MG63 (cell line): Measurements from ENCODE around the gene RNU1-3. TPM values are rescaled to one million over a fixed set of nuclear protein-coding genes. Genes with fewer than 3 reads are reported as not detected.
"Not testable (repeated sequence)": the region's sequence is repeated elsewhere in the genome, so short reads cannot be mapped to it uniquely, and the experiment has no call there.

Experiments used
- DNase-seq: peaks from one replicate; pipeline ENCODE4 v3.0.0-alpha.2; 2020
- H3K27me3 ChIP-seq: fragments of 250-450 bp; sonication (Bioruptor Pico); 2 replicates; pipeline ENCODE4 v1.5.1; 2020; ENCODE audit warnings: mild to moderate bottlenecking, moderate library complexity
- H3K36me3 ChIP-seq: fragments of 250-450 bp; sonication (Bioruptor Pico); 2 replicates; pipeline ENCODE4 v1.5.1; 2020; ENCODE audit warnings: mild to moderate bottlenecking, moderate library complexity
- H3K4me3 ChIP-seq: fragments of 250-450 bp; sonication (Bioruptor Pico); 2 replicates; pipeline ENCODE4 v1.5.1; 2020; ENCODE audit warnings: mild to moderate bottlenecking, moderate library complexity
- H3K9me3 ChIP-seq: fragments of 250-450 bp; sonication (Bioruptor Pico); 2 replicates; pipeline ENCODE4 v1.5.1; 2020; ENCODE audit warnings: mild to moderate bottlenecking, moderate library complexity
- total RNA-seq: library from RNA; depleted of rRNA; stranded (reverse); fragments of >200 nt; shearing (Covaris generic); gene quantifications from 2 replicates; pipeline ENCODE4 v1.2.3, GENCODE V29; 2014; ENCODE audit warnings: low replicate concordance

RNU1-3 gene
- total RNA-seq, 1 experiment from 2014 or later = not detected

DNA sequence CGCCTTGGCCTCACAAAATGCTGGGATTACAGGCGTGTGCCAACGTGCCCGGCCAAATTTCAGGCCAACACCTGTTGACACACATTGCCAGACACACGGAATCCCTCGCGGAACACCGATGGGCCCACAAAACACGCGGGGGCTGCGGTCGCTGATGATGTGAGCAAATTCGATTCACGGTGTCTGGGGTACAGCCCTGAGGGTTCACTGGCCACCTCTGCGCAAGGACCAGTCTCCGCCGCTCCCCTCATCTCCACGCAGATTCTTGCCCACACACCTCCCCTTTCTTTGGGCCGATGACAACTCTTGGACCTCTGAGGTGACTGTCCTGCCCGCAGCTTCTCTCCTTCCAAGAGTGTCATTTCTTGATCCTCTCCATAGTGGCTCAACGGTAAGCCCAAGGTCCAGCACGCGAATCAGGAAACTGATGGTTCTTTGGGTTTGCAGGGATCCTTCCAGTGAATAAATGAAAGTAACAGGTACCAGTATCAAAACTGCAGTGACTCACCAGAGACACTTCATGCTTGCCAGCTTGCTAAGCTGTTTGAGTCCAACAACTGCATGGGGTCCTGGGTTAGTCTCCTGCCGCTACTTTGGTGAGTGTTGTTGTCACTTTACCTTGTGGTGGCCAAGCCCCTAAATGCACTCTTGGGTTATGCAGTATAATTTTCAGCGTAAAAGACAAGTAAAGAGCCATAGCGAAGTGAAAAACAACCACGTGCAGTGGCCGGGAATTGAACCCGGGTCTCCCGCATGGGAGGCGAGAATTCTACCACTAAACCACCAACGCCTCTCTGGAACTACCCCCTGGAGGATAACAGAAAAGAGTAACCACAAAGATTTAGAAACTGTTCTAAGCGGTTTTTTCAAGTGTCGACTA lies 11.0 kb upstream of the RNU1-3 start:
- H3K36me3 ChIP-seq = no peaks in the 10 kb centered on the region
- no peaks in the 10 kb centered on the region for H3K27me3 ChIP-seq
- H3K9me3 ChIP-seq = no peaks in the 10 kb centered on the region
- H3K4me3 ChIP-seq = 0 out of 2 replicates have a peak overlapping the region, but pooled peaks have one; percentile 13
- peak; percentile 84 for DNase-seq

DNA sequence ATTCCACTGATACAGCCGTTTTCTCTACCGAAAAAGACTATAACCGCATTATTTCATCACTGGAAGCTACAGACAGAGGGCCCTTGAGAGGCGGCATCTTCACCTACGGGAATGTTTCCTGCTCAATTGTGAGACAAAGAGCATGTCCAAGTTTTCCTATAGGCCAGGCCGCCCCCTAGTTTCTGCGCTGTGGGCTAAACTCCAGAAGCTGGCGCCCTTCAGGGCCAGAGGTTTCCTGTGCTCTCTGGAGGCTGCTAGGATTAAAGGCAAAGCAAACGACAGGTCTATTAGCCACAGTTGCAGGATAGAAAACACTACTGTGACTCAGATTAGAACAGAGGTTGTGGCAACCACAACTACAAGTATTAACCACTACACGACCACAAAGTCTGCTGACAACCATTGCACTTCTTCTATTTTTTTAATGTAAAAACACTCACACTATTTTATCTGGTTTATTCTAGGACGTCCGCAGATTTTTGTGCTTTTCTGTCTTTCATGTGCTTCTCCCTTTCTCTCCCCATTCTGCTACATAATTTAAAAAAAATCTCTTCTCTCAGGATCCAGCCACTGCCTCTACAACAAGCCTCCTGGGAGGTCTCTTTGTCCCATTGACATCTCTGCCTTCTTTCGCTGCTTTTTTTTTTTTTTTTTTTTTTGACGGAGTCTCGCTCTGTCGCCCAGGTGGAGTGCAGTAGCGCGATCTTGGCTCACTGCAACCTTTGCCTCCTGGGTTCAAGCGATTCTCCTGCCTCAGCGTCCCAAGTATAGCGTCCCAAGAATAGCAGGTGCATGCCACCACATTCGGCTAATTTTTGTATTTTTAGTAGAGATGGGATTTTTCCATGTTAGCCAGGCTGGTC lies 10.1 kb upstream of the RNU1-3 start:
- DNase-seq = peak; percentile 11
- H3K27me3 ChIP-seq, H3K36me3 ChIP-seq, H3K9me3 ChIP-seq, H3K4me3 ChIP-seq: not testable (repeated sequence)

DNA sequence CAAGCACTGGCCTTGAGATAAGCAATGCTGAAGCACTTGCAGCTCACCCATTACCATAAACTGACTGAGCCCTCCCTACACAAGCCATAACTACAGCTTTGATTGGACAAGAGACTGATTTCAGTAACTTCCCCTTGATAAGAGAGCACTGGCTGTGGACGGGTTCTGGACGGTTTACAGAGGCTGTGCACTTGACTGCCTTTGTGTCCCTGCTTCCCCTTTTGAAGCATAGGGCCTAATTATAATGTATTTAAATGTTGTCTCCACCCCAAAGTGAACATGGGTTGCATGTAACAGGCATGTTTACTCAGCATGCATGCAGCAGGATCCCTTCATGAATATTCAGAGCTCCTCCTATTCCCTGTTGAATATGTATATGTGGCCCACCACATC lies 8.4 kb upstream of the RNU1-3 start:
- DNase-seq, H3K9me3 ChIP-seq, H3K27me3 ChIP-seq, H3K36me3 ChIP-seq, H3K4me3 ChIP-seq: not testable (repeated sequence)

DNA sequence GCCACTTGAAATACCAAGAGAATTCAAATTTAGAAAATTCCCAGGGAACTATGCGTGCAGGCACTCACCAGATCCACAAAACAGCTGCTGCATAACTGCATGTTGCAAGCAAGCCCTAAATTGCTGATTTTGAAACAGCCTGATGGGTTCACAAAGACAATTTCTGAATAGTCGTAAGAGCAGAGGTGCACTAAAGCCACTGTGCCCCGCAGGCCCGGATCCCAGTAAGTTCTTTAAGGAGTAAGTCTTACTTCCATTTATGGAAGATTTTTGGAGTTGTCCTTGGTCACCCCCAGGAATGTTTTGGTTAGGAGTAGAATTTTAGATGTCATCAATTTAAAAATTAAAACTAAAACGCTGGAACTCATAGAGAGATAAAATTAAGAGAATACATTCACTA lies 7.2 kb upstream of the RNU1-3 start:
- not testable (repeated sequence) for H3K4me3 ChIP-seq, H3K27me3 ChIP-seq, DNase-seq, H3K9me3 ChIP-seq, H3K36me3 ChIP-seq

DNA sequence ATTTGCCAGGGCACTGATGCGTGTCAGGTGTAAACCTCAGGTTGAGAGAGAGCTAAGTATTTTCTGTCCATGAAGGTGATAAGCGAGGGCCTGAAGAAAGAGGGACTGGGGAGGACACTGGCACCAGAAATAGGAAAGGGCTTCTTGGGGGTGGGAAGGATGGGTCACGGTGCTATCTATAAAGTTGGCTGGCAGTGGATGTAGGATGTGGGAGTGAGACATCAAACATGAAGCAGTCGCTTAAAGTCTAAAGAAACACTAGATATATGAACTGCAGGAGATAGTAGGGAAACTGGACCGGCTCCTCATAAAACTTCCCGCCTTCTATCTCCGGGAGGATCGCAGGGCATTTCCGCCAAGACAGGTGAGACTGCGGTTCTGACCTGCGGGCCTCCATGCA lies 912 bp downstream of the RNU1-3 start:
- not testable (repeated sequence) for H3K4me3 ChIP-seq, H3K27me3 ChIP-seq, DNase-seq, H3K9me3 ChIP-seq, H3K36me3 ChIP-seq

DNA sequence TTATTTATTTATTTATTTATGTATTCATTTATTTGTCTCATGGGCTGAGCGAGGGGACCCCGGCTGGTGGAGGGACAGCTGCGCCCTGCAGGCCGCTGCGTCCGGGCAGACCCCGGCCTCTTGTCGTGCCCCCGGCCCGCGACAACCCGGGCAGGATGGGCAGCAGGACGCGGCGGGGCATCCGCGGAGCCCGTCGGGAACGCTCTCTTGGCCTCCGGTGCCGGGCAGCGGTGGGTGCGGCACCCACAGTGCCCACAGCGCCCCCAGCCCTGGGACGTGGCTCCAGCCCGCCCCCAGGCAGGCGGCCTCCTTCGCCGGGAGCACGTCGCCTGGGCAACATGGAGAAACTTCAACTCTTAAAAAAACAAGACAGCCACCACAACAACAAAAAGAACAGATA lies 8.5 kb downstream of the RNU1-3 start:
- not testable (repeated sequence) for H3K9me3 ChIP-seq, H3K36me3 ChIP-seq, DNase-seq, H3K4me3 ChIP-seq, H3K27me3 ChIP-seq

DNA sequence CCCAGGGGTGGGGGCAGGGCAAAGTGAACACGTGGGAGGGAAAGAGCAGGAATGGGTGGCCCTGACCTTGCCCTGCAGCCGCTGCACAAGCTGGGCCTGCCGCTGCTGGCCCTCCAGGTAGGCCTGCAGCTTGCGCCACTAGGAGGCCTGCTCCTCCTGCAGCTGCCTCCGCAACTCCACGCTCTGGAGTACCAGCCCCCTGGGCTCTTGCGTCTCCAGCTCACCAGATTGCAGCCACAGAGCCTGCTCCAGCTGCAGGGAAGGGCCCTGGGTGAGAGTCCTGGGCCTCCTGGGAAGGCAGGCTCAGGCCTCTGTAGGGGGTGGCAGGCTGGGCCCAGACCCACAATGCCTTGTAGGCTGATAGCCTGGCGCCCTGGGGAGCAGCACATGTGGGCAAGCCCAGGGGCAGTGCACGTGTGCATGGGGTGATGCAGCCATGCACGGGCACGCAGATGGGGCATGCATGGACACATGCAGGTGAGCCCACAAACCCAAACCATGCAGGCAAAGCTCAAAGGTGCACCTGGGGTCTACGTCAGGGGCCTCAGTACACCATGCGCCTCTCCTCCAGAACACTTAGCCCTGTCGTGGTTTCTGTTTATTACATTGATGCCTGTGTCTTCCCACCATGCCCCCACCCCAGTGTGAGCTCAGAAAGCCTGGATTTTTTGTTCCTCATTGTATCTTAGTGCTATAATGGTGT lies 9.6 kb downstream of the RNU1-3 start:
- not testable (repeated sequence) for H3K36me3 ChIP-seq, H3K27me3 ChIP-seq, H3K9me3 ChIP-seq, H3K4me3 ChIP-seq, DNase-seq

DNA sequence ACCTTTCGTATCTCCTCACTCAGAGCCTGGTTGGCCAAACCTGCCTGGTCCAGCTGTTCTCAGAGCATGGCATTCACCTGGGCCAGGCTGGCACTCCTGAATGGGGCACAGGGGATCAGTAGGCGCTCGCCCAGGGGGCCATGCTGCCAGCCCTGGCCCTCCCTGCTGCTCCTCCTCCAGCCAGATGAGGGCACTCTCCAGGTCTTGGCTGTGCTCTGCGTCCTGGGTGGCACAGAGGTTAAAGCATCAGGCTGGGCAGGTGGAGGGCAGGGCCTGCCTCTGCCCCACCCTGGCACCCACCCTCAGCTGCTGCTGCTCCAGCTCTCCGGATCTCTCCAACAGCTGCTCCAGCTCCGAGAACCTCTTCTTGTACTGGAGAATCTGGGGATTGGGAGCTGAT lies 10.2 kb downstream of the RNU1-3 start:
- not testable (repeated sequence) for H3K27me3 ChIP-seq, H3K9me3 ChIP-seq, H3K36me3 ChIP-seq, DNase-seq, H3K4me3 ChIP-seq

DNA sequence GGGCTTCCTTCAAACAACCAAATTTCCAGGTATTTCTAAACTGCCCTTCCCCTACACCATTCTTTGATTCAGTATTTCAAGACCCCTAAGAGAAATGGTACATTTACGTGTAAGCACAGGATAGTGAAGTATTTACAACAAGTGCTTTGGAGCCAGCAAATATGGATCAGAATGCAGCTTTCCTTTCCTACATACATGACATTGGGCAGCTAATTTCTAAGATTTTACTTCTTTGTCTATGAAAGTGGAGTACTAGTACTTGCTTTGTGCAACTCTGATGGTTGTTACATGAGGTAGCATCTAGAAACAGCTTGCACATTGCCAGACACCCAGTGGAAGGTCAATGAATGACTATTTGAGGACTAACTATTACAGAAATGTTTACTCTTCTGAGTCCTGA lies 15.2 kb downstream of the RNU1-3 start:
- not testable (repeated sequence) for H3K9me3 ChIP-seq, DNase-seq, H3K27me3 ChIP-seq, H3K36me3 ChIP-seq, H3K4me3 ChIP-seq

DNA sequence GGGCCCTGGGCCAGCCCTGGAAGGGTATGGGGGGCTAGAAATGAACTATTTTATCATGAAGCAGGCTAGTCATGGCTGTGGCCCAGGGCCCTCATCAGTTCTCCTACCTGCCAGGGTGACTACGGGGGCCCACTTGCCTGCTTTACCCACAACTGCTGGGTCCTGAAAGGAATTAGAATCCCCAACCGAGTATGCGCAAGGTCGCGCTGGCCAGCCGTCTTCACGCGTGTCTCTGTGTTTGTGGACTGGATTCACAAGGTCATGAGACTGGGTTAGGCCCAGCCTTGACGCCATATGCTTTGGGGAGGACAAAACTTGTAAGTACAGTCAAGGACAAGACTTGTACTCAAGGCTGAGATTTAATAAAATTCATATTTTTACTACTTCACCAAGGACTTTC lies 16.8 kb downstream of the RNU1-3 start:
- H3K36me3 ChIP-seq, H3K9me3 ChIP-seq, DNase-seq, H3K27me3 ChIP-seq, H3K4me3 ChIP-seq: not testable (repeated sequence)

DNA sequence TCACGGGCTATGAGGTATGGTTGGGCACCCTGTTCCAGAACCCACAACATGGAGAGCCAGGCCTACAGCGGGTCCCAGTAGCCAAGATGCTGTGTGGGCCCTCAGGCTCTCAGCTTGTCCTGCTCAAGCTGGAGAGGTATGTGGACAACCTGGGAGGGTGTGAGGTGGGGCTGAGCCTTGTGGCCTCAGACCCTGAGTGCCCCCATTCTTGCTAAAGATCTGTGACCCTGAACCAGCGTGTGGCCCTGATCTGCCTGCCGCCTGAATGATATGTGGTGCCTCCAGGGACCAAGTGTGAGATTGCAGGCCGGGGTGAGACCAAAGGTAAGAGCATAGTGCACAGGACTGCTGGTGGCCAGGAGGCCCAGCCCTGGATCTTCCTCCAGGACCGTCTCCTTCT lies 17.4 kb downstream of the RNU1-3 start:
- H3K36me3 ChIP-seq, H3K9me3 ChIP-seq, H3K27me3 ChIP-seq, H3K4me3 ChIP-seq, DNase-seq: not testable (repeated sequence)

DNA sequence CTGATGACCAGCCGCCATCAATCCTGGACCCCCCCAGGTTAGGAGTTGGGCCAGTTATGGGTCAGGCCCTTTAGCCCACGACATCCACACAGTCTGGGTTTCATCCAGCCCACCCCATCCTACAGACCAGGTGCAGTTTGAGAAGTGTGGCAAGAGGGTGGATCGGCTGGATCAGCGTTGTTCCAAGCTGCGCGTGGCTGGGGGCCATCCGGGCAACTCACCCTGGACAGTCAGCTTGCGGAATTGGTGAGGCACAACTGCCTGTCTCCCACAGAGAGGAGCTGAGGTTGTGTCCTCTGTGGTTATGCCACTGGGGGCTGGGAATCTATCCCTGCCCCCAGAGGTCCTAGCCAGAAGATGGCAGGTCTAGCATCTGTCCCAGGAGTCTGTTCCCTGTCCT lies 18.0 kb downstream of the RNU1-3 start:
- H3K27me3 ChIP-seq, DNase-seq, H3K36me3 ChIP-seq, H3K9me3 ChIP-seq, H3K4me3 ChIP-seq: not testable (repeated sequence)

DNA sequence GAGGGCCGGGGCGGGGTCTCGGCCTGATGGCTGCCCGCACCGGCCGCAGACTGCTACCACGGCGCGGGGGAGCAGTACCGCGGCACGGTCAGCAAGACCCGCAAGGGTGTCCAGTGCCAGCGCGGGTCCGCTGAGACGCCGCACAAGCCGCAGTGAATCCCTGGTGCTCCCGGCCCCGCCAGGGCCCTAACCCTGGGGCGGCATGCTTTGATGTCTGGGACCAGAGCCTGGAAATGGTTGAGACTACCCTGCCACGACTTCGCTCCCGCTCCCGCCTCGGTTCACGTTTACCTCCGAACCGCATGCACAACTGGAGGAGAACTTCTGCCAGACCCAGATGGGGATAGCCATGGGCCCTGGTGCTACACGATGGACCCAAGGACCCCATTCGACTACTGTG lies 18.5 kb downstream of the RNU1-3 start:
- not testable (repeated sequence) for H3K36me3 ChIP-seq, H3K4me3 ChIP-seq, DNase-seq, H3K27me3 ChIP-seq, H3K9me3 ChIP-seq

DNA sequence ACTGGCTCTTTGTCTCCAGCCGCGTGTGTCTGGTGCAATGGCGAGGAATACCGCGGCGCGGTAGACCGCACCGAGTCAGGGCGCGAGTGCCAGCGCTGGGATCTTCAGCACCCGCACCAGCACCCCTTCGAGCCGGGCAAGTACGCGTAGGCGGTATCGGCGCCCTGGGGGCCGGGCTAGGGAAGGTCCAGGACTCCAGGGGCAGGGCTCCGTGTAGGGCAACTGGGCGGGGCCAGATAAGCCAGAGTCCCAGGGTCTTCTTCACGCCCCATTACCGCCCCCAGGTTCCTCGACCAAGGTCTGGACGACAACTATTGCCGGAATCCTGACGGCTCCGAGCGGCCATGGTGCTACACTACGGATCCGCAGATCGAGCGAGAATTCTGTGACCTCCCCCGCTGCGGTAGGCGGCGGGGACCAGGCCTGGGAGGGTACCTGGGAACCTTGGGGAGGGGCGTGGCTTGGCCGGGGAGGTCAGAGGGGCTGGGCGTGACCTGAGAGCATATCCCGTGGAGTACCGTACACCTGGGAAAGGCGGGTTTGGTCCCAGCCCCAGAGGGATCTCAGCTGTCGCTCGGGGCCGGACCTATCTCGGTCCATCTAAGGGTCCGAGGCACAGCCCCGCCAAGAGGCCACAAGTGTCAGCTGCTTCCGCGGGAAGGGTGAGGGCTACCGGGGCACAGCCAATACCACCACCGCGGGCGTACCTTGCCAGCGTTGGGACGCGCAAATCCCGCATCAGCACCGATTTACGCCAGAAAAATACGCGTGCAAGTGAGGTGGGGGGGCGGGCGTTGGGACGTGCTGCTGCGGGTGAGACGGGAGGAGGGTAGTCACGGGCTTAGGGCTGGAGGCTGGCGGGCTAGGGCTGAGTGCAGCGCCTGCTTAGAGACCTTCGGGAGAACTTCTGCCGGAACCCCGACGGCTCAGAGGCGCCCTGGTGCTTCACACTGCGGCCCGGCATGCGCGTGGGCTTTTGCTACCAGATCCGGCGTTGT lies 19.3 kb downstream of the RNU1-3 start:
- H3K9me3 ChIP-seq, DNase-seq, H3K4me3 ChIP-seq, H3K36me3 ChIP-seq, H3K27me3 ChIP-seq: not testable (repeated sequence)

DNA sequence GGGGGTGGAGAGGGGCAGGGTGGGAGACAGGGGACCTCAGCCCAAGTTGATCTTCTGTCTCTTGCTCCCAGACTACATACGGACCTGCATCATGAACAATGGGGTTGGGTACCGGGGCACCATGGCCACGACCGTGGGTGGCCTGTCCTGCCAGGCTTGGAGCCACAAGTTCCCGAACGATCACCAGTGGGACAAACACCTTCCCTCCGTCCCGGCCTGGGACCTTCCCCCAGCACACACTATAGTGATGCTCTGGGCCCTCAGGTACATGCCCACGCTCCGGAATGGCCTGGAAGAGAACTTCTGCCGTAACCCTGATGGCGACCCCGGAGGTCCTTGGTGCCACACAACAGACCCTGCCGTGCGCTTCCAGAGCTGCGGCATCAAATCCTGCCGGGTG lies 20.0 kb downstream of the RNU1-3 start:
- DNase-seq, H3K9me3 ChIP-seq, H3K4me3 ChIP-seq, H3K36me3 ChIP-seq, H3K27me3 ChIP-seq: not testable (repeated sequence)

DNA sequence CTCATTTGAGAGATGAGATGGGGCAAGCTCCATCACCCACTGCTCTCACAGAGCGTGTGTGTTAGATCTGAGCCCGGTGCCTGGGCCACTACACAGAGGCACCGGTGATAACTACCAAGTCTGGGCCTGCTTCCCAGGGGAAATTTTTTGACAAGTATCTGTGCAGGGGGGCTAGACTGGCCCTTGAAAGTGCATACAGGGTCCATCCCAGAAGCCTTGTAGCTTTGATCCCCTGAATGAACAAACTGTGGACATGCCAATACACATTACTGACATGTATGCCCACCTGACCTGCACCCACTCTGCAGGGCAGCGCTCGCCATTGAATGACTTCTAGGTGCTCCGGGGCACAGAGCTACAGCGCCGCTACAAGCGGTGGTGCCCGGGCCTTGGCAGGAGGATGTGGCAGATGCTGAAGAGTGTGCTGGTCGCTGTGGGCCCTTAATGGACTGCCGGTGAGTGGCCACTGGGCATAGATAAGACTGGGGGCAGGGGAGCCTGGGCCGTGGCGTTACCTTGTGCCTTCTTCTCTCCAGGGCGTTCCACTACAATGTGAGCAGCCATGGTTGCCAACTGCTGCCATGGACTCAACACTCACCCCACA lies 20.6 kb downstream of the RNU1-3 start:
- not testable (repeated sequence) for H3K9me3 ChIP-seq, H3K27me3 ChIP-seq, H3K36me3 ChIP-seq, DNase-seq, H3K4me3 ChIP-seq
